OCI-LY7 (cell line): ENCODE measurements around the gene CHST13. TPM values are rescaled to one million over a fixed set of nuclear protein-coding genes. Genes with fewer than 3 reads are reported as not detected.
"Not testable (repeated sequence)": the region's sequence is repeated elsewhere in the genome, so short reads cannot be mapped to it uniquely, and the experiment has no call there.

Source experiments
- BruUV-seq: library from RNA; stranded (reverse); fragments of 400-500 nt; replicated peaks from 2 replicates; lab custom pipeline; 2021; lab: Mats Ljungman, UMichigan
- CTCF ChIA-PET: fragments of 300-600 bp; sonication (Branson Sonifier 250); formaldehyde crosslinking; loops from one replicate; lab custom pipeline; 2022; ENCODE audit warnings: antibody characterized with exemption; ENCODE audit not compliant: unreplicated experiment; lab: Charles Lee
- POLR2A ChIA-PET: fragments of 300-600 bp; sonication (Branson Sonifier 250); formaldehyde crosslinking; loops from one replicate; lab custom pipeline; 2022; ENCODE audit warnings: antibody characterized with exemption; lab: Charles Lee
- DNase-seq: peaks from one replicate; pipeline ENCODE4 v3.0.0-alpha.2; 2015; ENCODE audit warnings: low spot score
- H2AFZ ChIP-seq: fragments of 200-600 bp; sonication (generic), shearing (Covaris generic); 2 replicates; pipeline ENCODE4 v1.6.1; 2014; ENCODE audit warnings: mild to moderate bottlenecking, antibody characterized with exemption, low read length, moderate library complexity
- H3K27ac ChIP-seq: fragments of 200-600 bp; sonication (generic); 2 replicates; pipeline ENCODE4 v1.5.1; 2014; ENCODE audit warnings: mixed run types, low read depth, mild to moderate bottlenecking, moderate library complexity, low read length, inconsistent platforms; ENCODE audit not compliant: poor library complexity, severe bottlenecking
- H3K36me3 ChIP-seq: fragments of 200-600 bp; sonication (generic); 2 replicates; pipeline ENCODE4 v1.6.1; 2014; ENCODE audit warnings: mild to moderate bottlenecking, antibody characterized with exemption, low read length, moderate library complexity, mixed read lengths; ENCODE audit not compliant: insufficient read depth
- H3K4me1 ChIP-seq: fragments of 200-600 bp; sonication (generic); 2 replicates; pipeline ENCODE4 v1.5.1; 2014; ENCODE audit warnings: mild to moderate bottlenecking, low read length; ENCODE audit not compliant: insufficient read depth, poor library complexity, severe bottlenecking
- H3K4me2 ChIP-seq: fragments of 200-600 bp; sonication (generic); 2 replicates; pipeline ENCODE4 v1.6.1; 2014; ENCODE audit warnings: mild to moderate bottlenecking, low read length
- H3K4me3 ChIP-seq: fragments of 200-600 bp; sonication (generic); 2 replicates; pipeline ENCODE4 v1.5.1; 2014; ENCODE audit warnings: mild to moderate bottlenecking, low read depth, low read length; ENCODE audit not compliant: poor library complexity, severe bottlenecking
- H3K79me2 ChIP-seq: fragments of 200-600 bp; sonication (generic); 2 replicates; pipeline ENCODE4 v1.6.1; 2016; ENCODE audit warnings: low read depth, mild to moderate bottlenecking, low read length, moderate library complexity, mixed read lengths; ENCODE audit not compliant: insufficient read depth
- H3K9me2 ChIP-seq: fragments of 200-600 bp; sonication (generic); 2 replicates; pipeline ENCODE4 v1.6.1; 2016; ENCODE audit warnings: mild to moderate bottlenecking, low read length, mixed read lengths; ENCODE audit not compliant: insufficient read depth
- H3K9me3 ChIP-seq: fragments of 200-600 bp; sonication (generic); 2 replicates; pipeline ENCODE4 v1.6.1; 2014; ENCODE audit warnings: mild to moderate bottlenecking, mixed run types, low read length, mixed read lengths
- H4K20me1 ChIP-seq: fragments of 200-600 bp; sonication (generic); 2 replicates; pipeline ENCODE4 v1.6.1; 2014; ENCODE audit warnings: mild to moderate bottlenecking, antibody characterized with exemption, low read length, moderate library complexity, mixed read lengths; ENCODE audit not compliant: insufficient read depth
- CTCF ChIP-seq: fragments of 200-600 bp; sonication (generic); conservative IDR thresholded peaks from 2 replicates; pipeline ENCODE4 v1.5.1; 2014; ENCODE audit warnings: mild to moderate bottlenecking, antibody characterized with exemption, low read length, moderate library complexity, mixed read lengths
- EZH2phosphoT487 ChIP-seq: fragments of 200-600 bp; sonication (generic); IDR thresholded peaks from 2 replicates; pipeline ENCODE4 v1.6.1; 2018; ENCODE audit warnings: low read depth, borderline replicate concordance, mild to moderate bottlenecking, mixed run types, antibody characterized with exemption, low read length, moderate library complexity, mixed read lengths
- intact Hi-C: fragments of 100-400 bp; cut with micrococcal nuclease; formaldehyde crosslinking; loops from one replicate; pipeline ENCODE4 v1.10.0; 2022; ENCODE audit not compliant: unreplicated experiment
- total RNA-seq, 2 experiments: library from RNA; depleted of rRNA in 1 of 2; stranded (reverse); fragments of >200 nt in 1 of 2; shearing (Covaris generic) in 1 of 2; gene quantifications; 2 replicates each; pipeline ENCODE4 v1.2.3, GENCODE V29; 2014 to 2022

Gene CHST13
- total RNA-seq, 2 experiments from 2014 or later = not detected

- CTCF ChIA-PET = no interaction called here
- Histone ChIP-seq H3K4me3 (no peak overlapping the region), H2AFZ (no peak overlapping the region), H3K9me3 (no peaks in the 10 kb centered on the region), H3K36me3 (no peaks in the 10 kb centered on the region), H3K79me2 (no peaks in the 10 kb centered on the region), H4K20me1 (no peaks in the 10 kb centered on the region), H3K4me1 (no peaks in the 10 kb centered on the region), H3K27ac (no peak overlapping the region), H3K9me2 (no peaks in the 10 kb centered on the region), H3K4me2 (no peak overlapping the region)
- POLR2A ChIA-PET = no interaction called here
- intact Hi-C loops = no loop called here
- no peak for TF ChIP-seq CTCF
- TF ChIP-seq EZH2phosphoT487 = no peak
- no peak for DNase-seq
- no TSS peak for BruUV-seq
These were observed 6.5 kb downstream of the CHST13 start for GRCh38 chr3:126530171-126531050.

- H3K4me2 ChIP-seq = no peak overlapping the region
- H3K9me2 ChIP-seq = no peaks in the 10 kb centered on the region
- CTCF ChIA-PET = no interaction called here
- DNase-seq = no peak
- no peak overlapping the region for H2AFZ ChIP-seq
- no peaks in the 10 kb centered on the region for H3K4me1 ChIP-seq
- H3K27ac ChIP-seq = no peak overlapping the region
- no peaks in the 10 kb centered on the region for H3K79me2 ChIP-seq
- H3K4me3 ChIP-seq = no peak overlapping the region
- POLR2A ChIA-PET = no interaction called here
- H4K20me1 ChIP-seq = no peaks in the 10 kb centered on the region
- no peak for TF ChIP-seq CTCF
- no peak for TF ChIP-seq EZH2phosphoT487
- H3K9me3 ChIP-seq = no peaks in the 10 kb centered on the region
- intact Hi-C loops = no loop called here
- no peaks in the 10 kb centered on the region for H3K36me3 ChIP-seq
- BruUV-seq = no TSS peak
These were observed 7.0 kb downstream of the CHST13 start for GRCh38 chr3:126531051-126531330.

- no peak overlapping the region for H3K4me2 ChIP-seq
- ChIA-PET CTCF (no interaction called here), POLR2A (no interaction called here)
- no peak overlapping the region for H3K27ac ChIP-seq
- DNase-seq = no peak
- intact Hi-C loops = no loop called here
- no peaks in the 10 kb centered on the region for H3K9me2 ChIP-seq
- BruUV-seq = no TSS peak
- H3K79me2 ChIP-seq = no peaks in the 10 kb centered on the region
- no peaks in the 10 kb centered on the region for H4K20me1 ChIP-seq
- H2AFZ ChIP-seq = no peak overlapping the region
- no peaks in the 10 kb centered on the region for H3K36me3 ChIP-seq
- no peaks in the 10 kb centered on the region for H3K9me3 ChIP-seq
- no peaks in the 10 kb centered on the region for H3K4me1 ChIP-seq
- H3K4me3 ChIP-seq = no peak overlapping the region
- TF ChIP-seq CTCF (no peak), EZH2phosphoT487 (no peak)
These were observed 9.6 kb downstream of the CHST13 start for GRCh38 chr3:126533506-126533905.

GRCh38 chr3:126534716-126535115 is 10.8 kb downstream of the CHST13 start:
- H4K20me1 ChIP-seq, H3K9me3 ChIP-seq, H3K79me2 ChIP-seq, H3K4me2 ChIP-seq, H3K27ac ChIP-seq, H2AFZ ChIP-seq, H3K4me1 ChIP-seq, DNase-seq, H3K4me3 ChIP-seq, H3K9me2 ChIP-seq, CTCF ChIA-PET, BruUV-seq, POLR2A ChIA-PET, H3K36me3 ChIP-seq, intact Hi-C loops: not testable (repeated sequence)
